ENCODE measurements around the gene ITGB6. TPM values are rescaled to one million over a fixed set of nuclear protein-coding genes. Genes with fewer than 3 reads are reported as not detected.

Gene ITGB6
- total and polyA plus RNA-seq, 7 donors, result 2.1 to 24.3 (median 4.8) TPM

DNA sequence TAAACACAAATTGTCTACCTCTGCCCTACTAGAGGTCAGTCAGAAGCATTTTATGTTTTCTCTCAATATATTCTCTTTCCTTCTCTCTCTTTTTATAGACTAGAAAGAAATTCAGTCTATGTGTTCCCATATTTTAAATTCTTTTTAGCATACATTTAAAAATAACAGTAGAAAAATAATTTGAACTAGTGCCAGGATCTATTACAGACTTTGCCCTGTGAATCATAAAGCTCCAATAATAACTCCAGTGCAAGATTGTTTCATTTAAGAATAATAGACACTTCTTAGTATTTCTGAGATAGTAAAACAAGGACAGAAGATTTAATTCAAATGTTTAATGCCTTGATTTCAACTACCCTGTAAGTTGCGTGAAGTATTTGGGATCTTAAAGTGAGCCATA lies 60.1 kb downstream of the ITGB6 start:
- intact Hi-C loops (cut with DNase I), result no loop called here
- H3K4me1 ChIP-seq, result peaks cover 8% of the 10 kb centered on the region
- 86 to 91% (median 88%) methylated on average over 1 of the region's 1 CpG for WGBS, 3 donors
- peaks cover 0 to 11% of the 10 kb centered on the region in 2 donors for H3K36me3 ChIP-seq (ENCODE audit: insufficient read depth in 1 of 2, low read depth in 1 of 2)
- no peaks in the 10 kb centered on the region for H3K27me3 ChIP-seq (ENCODE audit: insufficient read depth in 3 of 3, low read length in 2 of 3)
- ATAC-seq (peak in 1 of 4 donors; percentile 30), DNase-seq (no peak)
- no peak overlapping the region for H3K4me3 ChIP-seq
- TF ChIP-seq, protein P1, sequence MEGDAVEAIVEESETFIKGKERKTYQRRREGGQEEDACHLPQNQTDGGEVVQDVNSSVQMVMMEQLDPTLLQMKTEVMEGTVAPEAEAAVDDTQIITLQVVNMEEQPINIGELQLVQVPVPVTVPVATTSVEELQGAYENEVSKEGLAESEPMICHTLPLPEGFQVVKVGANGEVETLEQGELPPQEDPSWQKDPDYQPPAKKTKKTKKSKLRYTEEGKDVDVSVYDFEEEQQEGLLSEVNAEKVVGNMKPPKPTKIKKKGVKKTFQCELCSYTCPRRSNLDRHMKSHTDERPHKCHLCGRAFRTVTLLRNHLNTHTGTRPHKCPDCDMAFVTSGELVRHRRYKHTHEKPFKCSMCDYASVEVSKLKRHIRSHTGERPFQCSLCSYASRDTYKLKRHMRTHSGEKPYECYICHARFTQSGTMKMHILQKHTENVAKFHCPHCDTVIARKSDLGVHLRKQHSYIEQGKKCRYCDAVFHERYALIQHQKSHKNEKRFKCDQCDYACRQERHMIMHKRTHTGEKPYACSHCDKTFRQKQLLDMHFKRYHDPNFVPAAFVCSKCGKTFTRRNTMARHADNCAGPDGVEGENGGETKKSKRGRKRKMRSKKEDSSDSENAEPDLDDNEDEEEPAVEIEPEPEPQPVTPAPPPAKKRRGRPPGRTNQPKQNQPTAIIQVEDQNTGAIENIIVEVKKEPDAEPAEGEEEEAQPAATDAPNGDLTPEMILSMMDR (IDR thresholded peaks at IDR 0.05), result no peak
- no peaks in the 10 kb centered on the region for H3K9me3 ChIP-seq
- H3K27ac ChIP-seq, result peak overlapping the region; percentile 66

DNA sequence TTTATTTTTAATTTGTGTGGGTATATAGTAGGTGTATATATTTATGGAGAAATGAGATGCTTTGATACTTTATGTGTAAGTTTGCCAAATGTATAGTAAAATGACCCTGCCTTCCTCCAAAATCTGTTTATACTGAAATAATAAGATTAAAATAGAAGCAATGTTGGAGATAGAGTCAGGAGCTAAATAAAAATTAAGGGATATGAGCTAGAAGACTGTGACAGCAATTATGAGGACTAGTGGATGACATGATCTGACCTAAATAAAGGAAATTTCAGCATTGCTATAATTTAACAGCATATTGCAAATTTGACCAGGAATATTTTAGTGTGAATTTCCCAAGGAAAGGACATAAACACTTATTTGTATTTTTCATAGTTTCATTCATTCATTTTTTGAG lies 60.7 kb downstream of the ITGB6 start:
- peaks cover 0 to 11% of the 10 kb centered on the region in 2 donors for H3K36me3 ChIP-seq (ENCODE audit: insufficient read depth in 1 of 2, low read depth in 1 of 2)
- H3K27me3 ChIP-seq (ENCODE audit: insufficient read depth in 3 of 3, low read length in 2 of 3), result no peaks in the 10 kb centered on the region
- TF ChIP-seq, protein P1 (IDR thresholded peaks at IDR 0.05), result no peak
- no peaks in the 10 kb centered on the region for H3K9me3 ChIP-seq
- intact Hi-C loops (cut with DNase I), result no loop called here
- H3K27ac ChIP-seq, result peak overlapping the region; percentile 66
- DNase-seq (no peak), ATAC-seq (peak in 2 of 4 donors; percentile 55 to 68)
- no peak overlapping the region for H3K4me3 ChIP-seq
- peaks cover 8% of the 10 kb centered on the region for H3K4me1 ChIP-seq

DNA sequence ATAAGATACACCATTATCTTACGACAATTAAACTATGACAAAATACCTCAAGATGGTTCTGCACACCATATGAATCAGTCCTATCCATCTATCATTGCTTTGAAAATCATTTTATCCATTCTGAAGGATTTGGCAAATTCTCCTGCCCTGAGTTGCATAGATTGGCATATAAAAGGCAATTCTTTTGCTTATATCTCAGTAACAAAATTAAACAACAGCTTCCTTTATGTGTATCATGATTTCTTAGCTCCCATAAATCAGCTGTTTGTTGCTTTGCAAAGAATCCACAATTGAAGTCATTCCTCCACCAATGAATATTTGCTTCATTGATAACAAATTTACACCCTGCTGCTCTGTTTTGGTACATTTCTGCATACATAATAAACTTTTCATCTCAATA lies 61.7 kb downstream of the ITGB6 start:
- no peak for ATAC-seq
- H3K27ac ChIP-seq, result peak overlapping the region; percentile 66

DNA sequence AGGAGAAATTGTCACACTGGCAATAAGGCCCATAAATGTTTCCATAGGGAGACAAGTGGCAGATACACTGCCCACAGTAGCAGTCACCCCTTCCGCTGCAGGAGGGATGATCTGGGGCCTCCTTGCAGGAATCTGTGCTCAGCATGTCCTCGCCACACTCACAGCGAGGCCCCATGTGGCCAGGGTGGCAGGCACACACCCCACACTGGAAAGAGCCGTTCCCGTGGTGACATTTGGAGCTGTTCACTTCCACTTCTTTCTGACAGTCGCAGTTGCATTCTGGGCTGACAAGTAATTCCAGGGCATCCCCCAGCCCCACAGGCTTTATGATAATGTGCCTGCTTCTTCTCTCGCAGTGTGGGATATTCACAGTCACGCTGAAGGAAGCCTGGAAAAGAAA lies 62.6 kb downstream of the ITGB6 start:
- H3K4me3 ChIP-seq, result no peak overlapping the region
- peaks cover 0 to 6% of the 10 kb centered on the region in 2 donors for H3K36me3 ChIP-seq (ENCODE audit: insufficient read depth in 1 of 2, low read depth in 1 of 2)
- TF ChIP-seq, protein P1 (IDR thresholded peaks at IDR 0.05), result no peak
- no peaks in the 10 kb centered on the region for H3K9me3 ChIP-seq
- no peaks in the 10 kb centered on the region for H3K27me3 ChIP-seq (ENCODE audit: insufficient read depth in 3 of 3, low read length in 2 of 3)
- 75 to 77% (median 76%) methylated on average over 8 of the region's 8 CpGs for WGBS, 3 donors
- peaks cover 8% of the 10 kb centered on the region for H3K4me1 ChIP-seq
- DNase-seq (no peak), ATAC-seq (no peak)
- H3K27ac ChIP-seq, result peak overlapping the region; percentile 5
- intact Hi-C loops (cut with DNase I), result no loop called here

More for the DNA sequence above, 61.7 kb downstream of the ITGB6 start:
- DNase-seq, result no peak
- TF ChIP-seq, protein P1 (IDR thresholded peaks at IDR 0.05), result no peak
- WGBS, 3 donors, result 93 to 99% (median 98%) methylated on average over 1 of the region's 1 CpG
- Histone ChIP-seq H3K9me3 (no peaks in the 10 kb centered on the region), H3K36me3 (ENCODE audit: insufficient read depth in 1 of 2, low read depth in 1 of 2) (peaks cover 0 to 6% of the 10 kb centered on the region in 2 donors), H3K27me3 (ENCODE audit: insufficient read depth in 3 of 3, low read length in 2 of 3) (no peaks in the 10 kb centered on the region), H3K4me3 (no peak overlapping the region), H3K4me1 (peaks cover 8% of the 10 kb centered on the region)
- intact Hi-C loops (cut with DNase I), result no loop called here

DNA sequence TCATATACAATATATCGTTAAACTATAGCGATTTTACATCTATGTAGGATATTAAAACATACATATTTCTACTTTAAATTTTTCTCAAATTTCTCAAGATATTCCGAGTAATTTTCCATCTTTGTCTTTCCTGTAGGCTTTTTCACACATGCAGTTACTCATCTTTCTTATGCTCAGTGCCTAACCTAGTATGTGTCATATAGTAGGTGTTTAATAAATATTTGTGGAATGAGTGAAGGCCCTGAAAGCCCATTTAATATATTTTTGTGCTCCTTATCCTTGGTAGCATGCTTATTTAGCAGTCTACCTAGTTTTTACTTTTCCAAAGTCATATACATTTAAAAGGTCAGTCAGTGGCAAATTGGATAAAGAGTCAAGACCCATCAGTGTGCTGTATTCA lies 67.3 kb downstream of the ITGB6 start:
- no peaks in the 10 kb centered on the region for H3K27me3 ChIP-seq (ENCODE audit: insufficient read depth in 3 of 3, low read length in 2 of 3)
- TF ChIP-seq, protein P1 (IDR thresholded peaks at IDR 0.05), result no peak
- no peak for DNase-seq
- peaks cover 0 to 6% of the 10 kb centered on the region in 2 donors for H3K36me3 ChIP-seq (ENCODE audit: insufficient read depth in 1 of 2, low read depth in 1 of 2)
- intact Hi-C loops (cut with DNase I), result no loop called here
- H3K27ac ChIP-seq, result no peak overlapping the region
- ATAC-seq, result no peak
- H3K4me1 ChIP-seq, result no peaks in the 10 kb centered on the region
- no peak overlapping the region for H3K4me3 ChIP-seq
- H3K9me3 ChIP-seq, result no peaks in the 10 kb centered on the region
- 93 to 94% (median 93%) methylated on average over 3 of the region's 3 CpGs for WGBS, 3 donors

Measured in psoas muscle (tissue), 8 donors.